ENCODE data around the gene SIGLECL1.
"Not testable (repeated sequence)": the region's sequence is repeated elsewhere in the genome, so short reads cannot be mapped to it uniquely, and the experiment has no call there.

SIGLECL1 gene

GRCh38 chr19:51250786-51251467 is at the start of gene SIGLECL1:
TSS of gene SIGLECL1 (plus strand) at chr19:51251080. CDS start at chr19:51264073, 12,993 bp downstream.
- DNase-seq (ENCODE audit: low spot score) = no peak

GRCh38 chr19:51201712-51202111 is 49.2 kb upstream of the SIGLECL1 start:
- no peak for DNase-seq (ENCODE audit: low spot score)

GRCh38 chr19:51203916-51204315 is 47.0 kb upstream of the SIGLECL1 start:
- no peak for DNase-seq (ENCODE audit: low spot score)

- DNase-seq (ENCODE audit: low spot score) = no peak
Measured at GRCh38 chr19:51204321-51204720, 46.6 kb upstream of the SIGLECL1 start.

GRCh38 chr19:51207747-51208146 is 43.1 kb upstream of the SIGLECL1 start:
- no peak for DNase-seq (ENCODE audit: low spot score)

GRCh38 chr19:51210191-51210784 is 40.6 kb upstream of the SIGLECL1 start:
- no peak for DNase-seq (ENCODE audit: low spot score)

- not testable (repeated sequence) for DNase-seq (ENCODE audit: low spot score)
Measured at GRCh38 chr19:51210874-51211361, 40.0 kb upstream of the SIGLECL1 start.

- no peak for DNase-seq (ENCODE audit: low spot score)
Measured at GRCh38 chr19:51211833-51212232, 39.0 kb upstream of the SIGLECL1 start.

GRCh38 chr19:51219307-51219706 is 31.6 kb upstream of the SIGLECL1 start:
- DNase-seq (ENCODE audit: low spot score) = no peak

GRCh38 chr19:51219971-51220370 is 30.9 kb upstream of the SIGLECL1 start:
- DNase-seq (ENCODE audit: low spot score) = no peak

GRCh38 chr19:51220996-51221395 is 29.9 kb upstream of the SIGLECL1 start:
- DNase-seq (ENCODE audit: low spot score) = no peak

GRCh38 chr19:51224163-51224641 is 26.7 kb upstream of the SIGLECL1 start:
- no peak for DNase-seq (ENCODE audit: low spot score)

- not testable (repeated sequence) for DNase-seq (ENCODE audit: low spot score)
Measured at GRCh38 chr19:51224898-51225393, 25.9 kb upstream of the SIGLECL1 start, which contains the start of gene CD33. TSS of gene CD33 (plus strand) at chr19:51225080. CDS start at chr19:51225119, 39 bp downstream.

GRCh38 chr19:51226067-51226466 is 24.8 kb upstream of the SIGLECL1 start:
- no peak for DNase-seq (ENCODE audit: low spot score)

- DNase-seq (ENCODE audit: low spot score) = no peak
Measured at GRCh38 chr19:51227326-51227725, 23.6 kb upstream of the SIGLECL1 start.

GRCh38 chr19:51227966-51228365 is 22.9 kb upstream of the SIGLECL1 start:
- DNase-seq (ENCODE audit: low spot score) = no peak

GRCh38 chr19:51240866-51241265 is 10.0 kb upstream of the SIGLECL1 start:
- no peak for DNase-seq (ENCODE audit: low spot score)

GRCh38 chr19:51242881-51243630 is 7.8 kb upstream of the SIGLECL1 start:
- DNase-seq (ENCODE audit: low spot score) = no peak

GRCh38 chr19:51246164-51246552 is 4.7 kb upstream of the SIGLECL1 start:
- DNase-seq (ENCODE audit: low spot score) = no peak

- no peak for DNase-seq (ENCODE audit: low spot score)
Measured at GRCh38 chr19:51247972-51248590, 2.8 kb upstream of the SIGLECL1 start.

- DNase-seq (ENCODE audit: low spot score) = no peak
Measured at GRCh38 chr19:51251468-51251820, 564 bp downstream of the SIGLECL1 start.

Measured in CD4-positive, alpha-beta T cell treated with Interleukin-6 at 100 ng/mL for 8 hours (primary cell).